GOT3 (cell line): ENCODE measurements around the gene PKP2.
"Not testable (repeated sequence)": the region's sequence is repeated elsewhere in the genome, so short reads cannot be mapped to it uniquely, and the experiment has no call there.

Experiments
- DNase-seq: peaks from one replicate; lab custom pipeline; 2025; ENCODE audit warnings: mixed read lengths; lab: John Stamatoyannopoulos, UW

The PKP2 gene

DNA sequence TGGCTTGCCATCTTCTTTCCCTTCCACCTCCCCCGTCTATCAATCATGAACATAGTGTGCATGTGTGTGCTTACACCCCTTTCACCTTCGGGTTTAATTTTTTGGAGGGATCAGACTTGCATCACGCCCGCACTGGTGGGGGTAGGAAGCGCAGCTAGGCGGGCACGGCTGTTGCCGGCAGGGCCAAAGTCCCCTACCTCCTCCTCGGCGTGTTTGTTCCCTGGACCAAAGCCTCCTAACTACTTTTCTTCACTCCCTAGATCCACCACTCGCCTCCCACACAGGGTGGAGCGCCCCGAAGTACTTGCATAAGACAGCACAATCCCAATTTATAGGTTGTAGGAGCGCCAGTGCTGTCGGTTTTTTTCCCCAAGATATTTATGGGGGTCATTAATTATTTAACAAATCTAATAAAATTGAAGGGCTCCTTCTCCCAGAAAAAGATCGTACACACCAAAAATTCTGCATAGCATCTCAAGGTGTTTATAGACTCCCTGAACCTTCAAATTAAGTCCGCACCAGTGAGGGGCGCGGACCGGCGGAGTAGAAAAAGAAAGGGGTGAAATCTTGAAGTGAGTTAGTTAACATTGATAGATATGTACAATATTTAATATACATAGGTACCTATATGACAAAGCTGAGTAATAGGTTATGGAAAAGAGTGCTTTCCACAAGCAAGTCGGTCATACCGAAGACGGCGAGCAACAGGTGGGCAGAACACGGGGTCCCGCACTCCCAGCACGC, 717 bp downstream of the PKP2 start:
- no peak for DNase-seq

GRCh38 chr12:32894566-32894965, 2.0 kb downstream of the PKP2 start:
- DNase-seq = no peak

- DNase-seq = no peak
Measured at GRCh38 chr12:32893458-32893857, 3.1 kb downstream of the PKP2 start.

DNA sequence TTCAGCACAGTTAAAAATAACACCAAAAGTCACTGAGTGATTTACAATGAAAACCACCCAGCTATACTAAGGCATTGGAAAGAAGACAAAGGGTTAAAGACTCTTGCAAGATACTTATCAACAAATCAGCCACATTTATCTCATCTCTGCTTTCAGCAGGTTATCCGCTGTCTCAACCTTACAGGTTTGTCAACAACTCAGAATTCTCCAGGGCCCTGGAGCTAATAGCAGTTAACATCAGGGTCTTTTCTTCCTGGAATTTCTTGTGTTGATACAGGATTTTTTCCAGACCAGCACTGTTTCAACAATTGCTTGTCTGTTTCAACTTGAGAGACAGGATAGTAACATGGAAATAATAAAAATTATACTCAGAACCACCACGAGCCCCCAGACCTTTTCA, 3.5 kb downstream of the PKP2 start:
- no peak for DNase-seq

DNA sequence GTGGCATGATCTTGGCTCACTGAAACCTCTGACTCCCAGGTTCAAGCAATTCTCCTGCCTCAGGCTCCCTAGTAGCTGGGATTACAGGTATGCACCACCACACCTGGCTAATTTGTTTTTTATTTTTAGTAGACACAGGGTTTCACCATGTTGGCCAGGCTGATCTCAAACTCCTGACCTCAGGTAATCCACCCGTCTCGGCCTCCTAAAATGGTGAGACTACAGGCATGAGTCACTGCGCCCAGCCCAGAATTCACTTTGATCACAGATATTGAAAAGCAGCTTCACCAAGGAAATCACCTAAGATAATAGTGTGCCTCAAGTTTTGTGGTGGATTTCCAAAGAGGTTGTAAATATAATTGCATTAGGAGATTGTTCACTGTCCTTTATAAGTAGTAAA, 4.2 kb downstream of the PKP2 start:
- not testable (repeated sequence) for DNase-seq

DNA sequence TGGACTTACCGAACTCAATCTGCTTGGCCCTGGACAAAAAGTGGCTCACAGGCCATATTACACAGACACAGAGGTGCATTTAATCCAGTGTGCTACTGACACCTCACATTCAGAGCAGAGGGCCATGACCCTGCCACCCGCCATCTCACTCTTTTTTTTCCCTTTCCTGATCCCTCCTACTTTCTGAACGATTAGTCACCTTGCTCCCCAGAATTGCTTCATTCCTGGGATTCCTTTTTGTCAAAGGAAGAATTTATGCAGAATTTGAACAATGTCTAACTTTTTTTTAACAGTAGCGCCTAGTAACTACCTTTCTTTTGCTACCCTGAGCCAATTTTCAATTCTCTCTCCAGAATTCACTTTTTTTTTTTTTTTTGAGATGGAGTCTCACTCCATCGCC, 4.6 kb downstream of the PKP2 start:
- no peak for DNase-seq

DNA sequence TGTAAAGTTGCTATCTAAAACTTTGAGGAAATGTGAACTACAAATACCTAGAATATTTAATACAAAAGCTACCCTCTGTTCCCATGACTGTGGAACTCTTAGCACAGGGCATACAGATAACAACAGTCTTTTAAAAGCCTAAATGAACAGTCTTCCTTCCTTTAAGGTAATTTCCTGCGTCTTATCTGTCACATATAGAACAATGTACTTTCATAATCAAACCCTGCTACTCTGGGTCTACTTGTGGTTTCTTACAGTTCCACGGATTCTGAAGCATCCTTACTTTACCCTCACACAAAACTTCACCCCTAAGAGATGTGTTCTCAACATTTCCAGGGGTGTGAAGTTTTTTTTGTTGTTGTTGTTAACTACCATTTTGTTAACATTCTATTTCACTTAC, 5.1 kb downstream of the PKP2 start:
- DNase-seq = no peak

GRCh38 chr12:32889011-32889760, 7.4 kb downstream of the PKP2 start:
- DNase-seq = no peak

DNA sequence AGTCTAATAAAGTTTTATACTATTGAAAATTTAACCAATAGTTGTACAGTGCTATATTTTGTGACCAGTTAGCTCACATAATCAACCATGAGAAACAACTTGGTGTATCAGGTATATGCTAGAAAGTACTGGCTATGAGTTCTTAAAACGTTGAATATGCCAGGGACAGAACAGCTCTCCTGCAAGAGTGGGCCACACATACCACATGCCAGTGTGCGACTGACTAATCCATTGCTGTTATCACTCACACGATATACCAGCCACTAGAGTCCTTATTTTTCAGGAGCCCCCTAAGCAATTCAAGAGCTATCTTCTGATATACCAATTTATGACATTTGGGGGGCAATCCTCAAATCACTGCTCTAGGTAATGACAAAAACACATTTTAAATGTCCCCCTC, 9.5 kb downstream of the PKP2 start:
- no peak for DNase-seq

- DNase-seq = no peak
Measured at GRCh38 chr12:32885831-32886230, 10.7 kb downstream of the PKP2 start.

- DNase-seq = no peak
Measured at GRCh38 chr12:32884962-32885361, 11.6 kb downstream of the PKP2 start.

DNA sequence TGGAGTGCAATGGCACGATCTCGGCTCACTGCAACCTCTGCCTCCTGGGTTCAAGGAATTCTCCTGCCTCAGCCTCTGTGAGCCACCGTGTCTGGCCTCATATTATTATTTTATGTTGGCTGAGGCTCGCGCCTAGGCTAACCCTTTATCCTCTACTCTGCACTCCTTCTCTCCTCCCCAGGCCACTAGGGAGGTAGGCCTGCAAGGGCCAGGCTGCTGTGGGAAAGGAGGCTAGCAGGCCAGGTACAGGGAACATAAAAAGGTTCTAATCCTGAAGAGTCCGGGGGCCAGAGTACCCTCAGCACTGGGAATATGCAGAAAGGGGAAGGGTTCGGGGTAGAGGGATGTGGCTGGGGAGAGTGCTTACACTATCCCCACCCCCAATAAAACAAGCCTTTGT, 14.9 kb downstream of the PKP2 start:
- no peak for DNase-seq

- DNase-seq = no peak
Measured at GRCh38 chr12:32881107-32881506, 15.5 kb downstream of the PKP2 start.

GRCh38 chr12:32879066-32879465, 17.5 kb downstream of the PKP2 start:
- not testable (repeated sequence) for DNase-seq

- no peak for DNase-seq
Measured at GRCh38 chr12:32877601-32878459, 18.7 kb downstream of the PKP2 start.

DNA sequence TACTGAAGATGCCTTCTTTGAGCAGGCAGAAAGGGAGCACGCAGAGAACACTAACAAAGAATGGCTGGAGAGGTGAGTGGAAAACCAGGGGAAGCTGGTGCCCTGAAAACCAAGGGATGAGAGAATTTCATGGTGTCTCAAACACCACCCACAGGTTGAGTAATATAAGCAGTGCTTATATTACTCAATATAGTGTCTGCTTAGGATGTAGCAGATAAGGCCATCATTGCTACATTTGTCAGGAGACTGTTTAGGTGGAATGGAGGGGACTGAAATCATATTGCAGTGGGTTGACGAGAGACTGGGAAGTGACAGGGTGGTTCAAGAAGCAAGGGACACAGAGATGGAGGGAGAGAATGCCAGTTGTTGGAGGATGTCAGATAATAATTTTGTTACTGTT, 20.6 kb downstream of the PKP2 start:
- no peak for DNase-seq

DNA sequence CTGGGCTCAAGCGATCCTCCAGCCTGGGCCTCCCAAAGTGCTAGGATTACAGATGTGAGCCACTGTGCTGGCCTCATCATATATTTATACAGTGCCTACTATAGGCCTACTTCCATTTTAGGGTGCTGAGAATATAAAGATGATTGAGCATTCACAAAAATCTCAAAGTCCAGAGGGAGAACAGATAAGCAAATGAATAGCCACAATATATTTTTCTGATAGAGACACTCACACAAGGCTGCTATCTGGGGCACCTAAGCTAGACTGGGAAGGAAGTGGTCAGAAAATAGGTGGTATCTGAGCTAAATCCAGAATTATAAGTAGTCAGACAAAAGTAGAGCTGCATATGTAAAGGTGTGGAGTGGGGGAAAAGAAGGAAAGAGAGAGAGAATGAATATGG, 21.6 kb downstream of the PKP2 start:
- DNase-seq = no peak

DNA sequence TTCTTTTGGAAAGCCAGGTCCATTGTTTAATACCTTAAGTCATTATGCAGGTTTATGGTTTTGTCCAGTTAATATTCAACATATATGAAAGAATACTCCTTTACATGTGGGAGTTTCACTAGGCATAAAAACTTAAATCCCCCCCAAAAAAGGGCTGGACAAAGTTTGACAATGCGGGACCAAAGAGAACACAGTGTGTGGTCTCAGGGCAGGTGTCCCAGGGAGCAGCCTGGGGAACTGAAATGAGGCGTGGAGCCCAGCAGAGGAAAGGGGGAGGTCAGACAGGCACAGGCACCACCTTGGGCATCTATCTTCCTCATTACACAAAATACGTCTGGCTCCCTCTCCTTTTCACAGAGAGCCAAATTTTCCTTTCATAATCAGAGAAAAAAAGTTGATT, 22.5 kb downstream of the PKP2 start:
- DNase-seq = no peak

GRCh38 chr12:32872416-32872815, 24.2 kb downstream of the PKP2 start:
- not testable (repeated sequence) for DNase-seq

DNA sequence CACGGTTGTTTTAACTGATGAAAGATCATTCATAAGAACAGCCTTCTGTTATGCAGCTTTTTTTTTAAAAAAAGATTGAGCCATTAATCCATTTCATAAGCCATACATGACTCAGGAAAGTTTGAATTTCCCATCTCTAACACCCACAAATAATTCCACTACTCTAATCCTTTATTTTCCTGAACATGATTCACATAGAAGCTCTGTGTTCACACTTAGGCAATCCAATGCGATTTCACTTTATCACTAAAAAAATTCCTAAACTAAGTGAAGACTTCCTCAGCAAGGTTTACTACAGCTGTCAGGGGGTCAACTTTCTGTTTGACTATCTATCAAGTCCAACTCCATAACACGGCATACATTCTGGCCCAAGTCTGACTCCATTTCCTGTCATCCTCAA, 25.9 kb downstream of the PKP2 start:
- no peak for DNase-seq

DNA sequence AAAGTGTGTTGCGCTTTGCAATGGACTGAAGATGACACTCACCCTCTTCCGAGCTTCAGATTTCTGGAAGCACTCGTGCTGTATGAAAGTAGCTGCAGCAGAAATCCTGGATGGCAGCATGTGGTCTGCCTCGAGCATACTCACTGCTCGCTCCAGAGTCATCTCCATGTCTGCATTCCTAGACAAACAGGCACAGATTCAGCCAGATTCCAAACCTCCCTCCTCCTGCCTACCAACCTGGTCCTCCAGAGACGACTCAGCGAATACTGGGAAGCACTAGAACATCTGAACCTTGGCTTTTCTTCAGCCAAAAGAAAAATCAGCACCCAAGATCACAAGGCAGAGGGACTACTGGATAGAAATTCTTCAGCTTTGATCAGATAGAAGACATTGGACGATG, 27.7 kb downstream of the PKP2 start:
- DNase-seq = no peak

- DNase-seq = no peak
Measured at GRCh38 chr12:32864731-32865130, 31.8 kb downstream of the PKP2 start.

- DNase-seq = no peak
Measured at GRCh38 chr12:32863128-32863527, 33.4 kb downstream of the PKP2 start.
